ENCODE data around the gene ADAMTS8.
A peak's percentile ranks its signal among the peaks of the same experiment; 100 is the strongest.
"Not testable (repeated sequence)": the region's sequence is repeated elsewhere in the genome, so short reads cannot be mapped to it uniquely, and the experiment has no call there.

ADAMTS8 gene

GRCh38 chr11:130459521-130459920 is 31.1 kb upstream of the ADAMTS8 start:
- no peak for DNase-seq

- no peak for DNase-seq
These were observed 30.0 kb upstream of the ADAMTS8 start for GRCh38 chr11:130458410-130458729.

GRCh38 chr11:130457623-130458409 is 29.4 kb upstream of the ADAMTS8 start:
- no peak for DNase-seq

- no peak for DNase-seq
These were observed 27.9 kb upstream of the ADAMTS8 start for GRCh38 chr11:130456286-130456685.

- DNase-seq: no peak
These were observed 27.2 kb upstream of the ADAMTS8 start for GRCh38 chr11:130455483-130456127.

GRCh38 chr11:130454491-130455252 is 26.3 kb upstream of the ADAMTS8 start:
- DNase-seq: no peak

- no peak for DNase-seq
These were observed 24.5 kb upstream of the ADAMTS8 start for GRCh38 chr11:130452940-130453339.

GRCh38 chr11:130452176-130452575 is 23.8 kb upstream of the ADAMTS8 start:
- DNase-seq: no peak

GRCh38 chr11:130451231-130452019 is 23.0 kb upstream of the ADAMTS8 start:
- no peak for DNase-seq

- no peak for DNase-seq
These were observed 21.8 kb upstream of the ADAMTS8 start for GRCh38 chr11:130449996-130450769.

GRCh38 chr11:130449310-130449990 is 21.0 kb upstream of the ADAMTS8 start:
- no peak for DNase-seq

GRCh38 chr11:130448416-130449309 is 20.3 kb upstream of the ADAMTS8 start, which contains the start of gene ADAMTS15:
TSS of gene ADAMTS15 (plus strand) at chr11:130448645. CDS start at chr11:130448974, 329 bp downstream.
- peak; percentile 98 for DNase-seq

- DNase-seq: no peak
These were observed 19.6 kb upstream of the ADAMTS8 start for GRCh38 chr11:130448039-130448415.

GRCh38 chr11:130445788-130446187 is 17.4 kb upstream of the ADAMTS8 start:
- DNase-seq: no peak

GRCh38 chr11:130442737-130443136 is 14.3 kb upstream of the ADAMTS8 start:
- DNase-seq: no peak

- no peak for DNase-seq
These were observed 13.3 kb upstream of the ADAMTS8 start for GRCh38 chr11:130441719-130442118.

GRCh38 chr11:130439876-130440275 is 11.5 kb upstream of the ADAMTS8 start:
- no peak for DNase-seq

GRCh38 chr11:130439160-130439519 is 10.7 kb upstream of the ADAMTS8 start:
- DNase-seq: no peak

- DNase-seq: not testable (repeated sequence)
These were observed 10.2 kb upstream of the ADAMTS8 start for GRCh38 chr11:130438401-130439159.

- DNase-seq: no peak
These were observed 9.4 kb upstream of the ADAMTS8 start for GRCh38 chr11:130437848-130438247.

Data from NCI-H1105 (cell line).